ENCODE results near the gene MUC6.

The MUC6 gene

GRCh38 chr11:1036303-1036923 is at the start of gene MUC6:
TSS of gene MUC6 (minus strand) at chr11:1036718. CDS start at chr11:1036655, 63 bp downstream.
- no peak for DNase-seq (ENCODE audit: low spot score)

GRCh38 chr11:1085440-1086170 is 49.1 kb upstream of the MUC6 start:
- no peak for DNase-seq (ENCODE audit: low spot score)

- DNase-seq (ENCODE audit: low spot score): no peak
Measured at GRCh38 chr11:1084561-1085439, 48.3 kb upstream of the MUC6 start.

GRCh38 chr11:1083621-1084551 is 47.4 kb upstream of the MUC6 start:
- no peak for DNase-seq (ENCODE audit: low spot score)

- no peak for DNase-seq (ENCODE audit: low spot score)
Measured at GRCh38 chr11:1082728-1083620, 46.5 kb upstream of the MUC6 start.

- DNase-seq (ENCODE audit: low spot score): no peak
Measured at GRCh38 chr11:1082346-1082727, 45.8 kb upstream of the MUC6 start.

GRCh38 chr11:1081601-1082311 is 45.2 kb upstream of the MUC6 start:
- no peak for DNase-seq (ENCODE audit: low spot score)

GRCh38 chr11:1078191-1078601 is 41.7 kb upstream of the MUC6 start:
- DNase-seq (ENCODE audit: low spot score): no peak

- DNase-seq (ENCODE audit: low spot score): no peak
Measured at GRCh38 chr11:1077417-1078119, 41.0 kb upstream of the MUC6 start.

- DNase-seq (ENCODE audit: low spot score): no peak
Measured at GRCh38 chr11:1077033-1077416, 40.5 kb upstream of the MUC6 start.

GRCh38 chr11:1076061-1076665 is 39.6 kb upstream of the MUC6 start:
- no peak for DNase-seq (ENCODE audit: low spot score)

GRCh38 chr11:1075341-1075911 is 38.9 kb upstream of the MUC6 start:
- DNase-seq (ENCODE audit: low spot score): no peak

- no peak for DNase-seq (ENCODE audit: low spot score)
Measured at GRCh38 chr11:1074244-1075221, 38.0 kb upstream of the MUC6 start, which contains the start of gene MUC2. TSS of gene MUC2 (plus strand) at chr11:1074874.

- DNase-seq (ENCODE audit: low spot score): no peak
Measured at GRCh38 chr11:1073851-1074243, 37.3 kb upstream of the MUC6 start.

GRCh38 chr11:1073261-1073724 is 36.8 kb upstream of the MUC6 start:
- DNase-seq (ENCODE audit: low spot score): no peak

GRCh38 chr11:1072821-1073231 is 36.3 kb upstream of the MUC6 start:
- no peak for DNase-seq (ENCODE audit: low spot score)

Data from NAMALWA (cell line).